BJ (cell line): Measurements from ENCODE around the gene P2RY2. TPM values are rescaled to one million over a fixed set of nuclear protein-coding genes. Genes with fewer than 3 reads are reported as not detected.

Experiments used
- CTCF ChIA-PET: fragments of 350-600 bp; formaldehyde crosslinking; extraction: SDS; loops from one replicate; lab custom pipeline; 2021; ENCODE audit warnings: antibody characterized with exemption, inconsistent platforms; lab: Yijun Ruan, JAX
- POLR2A ChIA-PET: fragments of 300-600 bp; sonication (Branson Sonifier 250); formaldehyde crosslinking; extraction: SDS; loops from one replicate; lab custom pipeline; 2021; ENCODE audit warnings: antibody characterized with exemption; lab: Charles Lee
- DNase-seq: peaks from one replicate; pipeline ENCODE4 v3.0.0-alpha.2; 2011; ENCODE audit warnings: low read depth
- H3K27me3 ChIP-seq: 2 replicates; pipeline ENCODE4 v1.6.0; 2011; ENCODE audit warnings: low read length; ENCODE audit not compliant: control insufficient read depth, insufficient read depth
- H3K36me3 ChIP-seq: 2 replicates; pipeline ENCODE4 v1.5.1; 2011; ENCODE audit warnings: low read length; ENCODE audit not compliant: control insufficient read depth, insufficient read depth
- H3K4me3 ChIP-seq: 2 replicates; pipeline ENCODE4 v1.5.1; 2011; ENCODE audit warnings: low read depth, mild to moderate bottlenecking, control low read depth, low read length
- polyA plus RNA-seq: library from polyadenylated mRNA; depleted of rRNA; stranded (reverse); fragments of >200 nt; gene quantifications from 2 replicates; pipeline ENCODE4 v1.2.3, GENCODE V29; 2011
- TF ChIP-seq, protein P1 (sequence below): IDR thresholded peaks from 2 replicates; pipeline ENCODE4 v1.5.1; 2011; ENCODE audit warnings: low read depth, mild to moderate bottlenecking, control low read depth, inconsistent platforms, low read length, moderate library complexity; ENCODE audit not compliant: insufficient read depth

Gene P2RY2
- polyA plus RNA-seq, 1 experiment = 0.15 TPM

DNA sequence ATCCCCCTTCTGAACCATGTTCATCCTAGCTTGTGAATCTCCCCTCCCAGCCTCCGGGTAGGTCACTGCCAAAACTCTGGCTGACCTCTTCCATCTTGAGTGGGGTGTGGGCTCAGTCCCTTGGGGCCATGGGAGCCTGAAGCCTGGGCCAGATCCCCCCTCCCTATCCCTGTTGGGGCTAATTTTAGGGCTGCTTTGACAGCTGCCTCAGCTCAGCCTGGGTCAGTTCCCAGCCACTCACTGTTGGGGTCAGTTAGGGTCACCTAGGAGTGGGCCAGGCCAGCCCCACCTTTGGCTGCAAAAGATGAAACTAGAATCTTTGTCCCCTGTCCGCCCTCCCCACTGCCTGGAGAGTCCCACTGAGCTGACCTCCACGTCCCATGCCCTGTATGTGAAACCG, 29.8 kb upstream of the P2RY2 start:
- H3K36me3 ChIP-seq = no peaks in the 10 kb centered on the region
- ChIA-PET CTCF (interaction anchor here (0.6 to 8.5 kb wide), 5 partner anchors 52 to 463 kb away, joined by 3 to 183 read pairs (median 3); no protein-coding TSS in a partner anchor), POLR2A (no interaction called here)
- no peak for DNase-seq
- TF ChIP-seq, protein P1, sequence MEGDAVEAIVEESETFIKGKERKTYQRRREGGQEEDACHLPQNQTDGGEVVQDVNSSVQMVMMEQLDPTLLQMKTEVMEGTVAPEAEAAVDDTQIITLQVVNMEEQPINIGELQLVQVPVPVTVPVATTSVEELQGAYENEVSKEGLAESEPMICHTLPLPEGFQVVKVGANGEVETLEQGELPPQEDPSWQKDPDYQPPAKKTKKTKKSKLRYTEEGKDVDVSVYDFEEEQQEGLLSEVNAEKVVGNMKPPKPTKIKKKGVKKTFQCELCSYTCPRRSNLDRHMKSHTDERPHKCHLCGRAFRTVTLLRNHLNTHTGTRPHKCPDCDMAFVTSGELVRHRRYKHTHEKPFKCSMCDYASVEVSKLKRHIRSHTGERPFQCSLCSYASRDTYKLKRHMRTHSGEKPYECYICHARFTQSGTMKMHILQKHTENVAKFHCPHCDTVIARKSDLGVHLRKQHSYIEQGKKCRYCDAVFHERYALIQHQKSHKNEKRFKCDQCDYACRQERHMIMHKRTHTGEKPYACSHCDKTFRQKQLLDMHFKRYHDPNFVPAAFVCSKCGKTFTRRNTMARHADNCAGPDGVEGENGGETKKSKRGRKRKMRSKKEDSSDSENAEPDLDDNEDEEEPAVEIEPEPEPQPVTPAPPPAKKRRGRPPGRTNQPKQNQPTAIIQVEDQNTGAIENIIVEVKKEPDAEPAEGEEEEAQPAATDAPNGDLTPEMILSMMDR = no peak
- no peaks in the 10 kb centered on the region for H3K27me3 ChIP-seq
- H3K4me3 ChIP-seq = no peak overlapping the region

DNA sequence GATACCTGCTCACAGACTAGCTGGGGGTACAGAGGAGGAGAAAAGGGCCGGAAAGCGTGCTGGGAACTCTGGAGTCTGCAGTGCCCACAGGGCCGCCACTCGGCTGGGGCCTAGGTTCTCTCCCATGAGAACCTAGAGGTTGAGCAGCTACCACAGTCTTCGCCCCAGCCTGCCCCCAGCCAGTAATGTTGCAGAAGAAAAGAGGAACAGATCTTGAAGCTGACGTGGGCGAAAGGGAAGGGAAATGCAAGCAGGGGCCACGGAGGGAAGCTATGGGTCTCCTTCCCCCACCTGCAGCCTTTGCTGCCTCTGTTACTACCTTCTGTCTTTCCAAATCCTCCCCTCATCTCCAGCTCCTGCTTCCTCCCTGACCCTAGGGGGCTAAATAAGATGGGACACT, 28.8 kb upstream of the P2RY2 start:
- DNase-seq = no peak
- no peak overlapping the region for H3K4me3 ChIP-seq
- no peaks in the 10 kb centered on the region for H3K36me3 ChIP-seq
- TF ChIP-seq, protein P1 = no peak
- ChIA-PET CTCF (interaction anchor here (1.0 to 8.5 kb wide), 2 partner anchors 25 to 102 kb away, joined by 3 to 183 read pairs; no protein-coding TSS in a partner anchor), POLR2A (no interaction called here)
- H3K27me3 ChIP-seq = no peaks in the 10 kb centered on the region

DNA sequence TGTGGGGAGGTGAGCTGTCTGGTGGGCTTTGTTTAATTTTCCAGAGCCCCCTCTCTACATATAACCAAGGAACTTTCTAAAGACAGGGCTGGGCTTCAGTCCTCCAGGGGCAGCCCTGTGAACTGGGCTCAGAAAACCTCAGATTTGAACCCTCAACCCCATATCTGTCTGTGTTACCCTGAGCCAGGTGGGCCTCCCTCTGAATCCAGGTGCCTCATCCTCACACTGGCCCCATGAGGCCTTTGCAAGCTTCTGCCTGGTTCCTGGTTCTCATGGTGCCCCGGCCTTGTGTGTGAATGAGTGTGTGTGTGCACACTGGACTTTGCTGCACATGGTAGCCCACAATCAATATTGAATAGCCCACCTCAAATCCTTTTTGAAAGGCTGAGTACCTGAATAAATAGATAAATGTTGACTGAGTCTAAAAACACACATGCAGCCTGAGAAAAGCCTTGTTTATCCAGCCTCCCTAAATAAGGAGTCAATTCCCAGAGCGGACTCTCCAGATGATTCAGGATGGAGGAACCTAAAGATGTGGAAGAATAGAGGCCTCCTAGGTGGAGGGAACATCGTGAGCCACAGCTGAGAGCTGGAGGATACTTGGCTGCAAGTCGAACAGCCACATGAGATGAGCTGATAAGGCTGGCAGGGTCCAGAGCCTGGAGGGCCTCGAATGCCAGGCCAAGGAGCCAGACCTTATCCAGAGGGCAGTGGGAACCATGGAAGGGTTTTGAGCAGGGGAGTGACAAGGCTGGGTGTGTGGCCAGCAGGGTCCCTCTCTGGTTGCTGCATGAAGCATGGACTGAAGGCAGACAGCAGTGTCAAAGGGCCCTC, 28.1 kb upstream of the P2RY2 start:
- TF ChIP-seq, protein P1 = no peak
- Histone ChIP-seq H3K36me3 (no peaks in the 10 kb centered on the region), H3K27me3 (no peaks in the 10 kb centered on the region), H3K4me3 (no peak overlapping the region)
- DNase-seq = no peak
- CTCF ChIA-PET = interaction anchor here (1.0 to 8.5 kb wide), 2 partner anchors 24 to 101 kb away, joined by 3 to 183 read pairs; no protein-coding TSS in a partner anchor
- POLR2A ChIA-PET = no interaction called here

DNA sequence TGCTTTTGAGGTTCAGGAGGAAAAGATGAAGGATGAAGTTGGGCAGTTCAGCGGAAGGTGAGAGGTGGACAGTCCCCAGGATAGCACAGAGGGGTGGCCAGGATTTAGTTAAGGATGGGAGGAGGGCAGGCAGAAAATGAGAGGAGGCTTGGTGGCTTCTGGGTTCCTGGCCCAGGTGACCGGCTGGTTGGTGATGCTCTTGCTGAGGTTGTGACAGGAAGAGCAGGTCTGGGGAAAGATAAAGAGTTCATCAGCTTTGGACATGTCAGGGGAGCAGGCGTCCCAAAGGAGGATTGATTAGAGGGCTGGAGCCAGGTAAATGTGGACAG, 27.6 kb upstream of the P2RY2 start:
- CTCF ChIA-PET = interaction anchor here (8.5 kb wide), 1 partner anchor 101 kb away, joined by 183 read pairs; no protein-coding TSS in a partner anchor
- TF ChIP-seq, protein P1 = no peak
- no peaks in the 10 kb centered on the region for H3K36me3 ChIP-seq
- no peak overlapping the region for H3K4me3 ChIP-seq
- no peak for DNase-seq
- H3K27me3 ChIP-seq = no peaks in the 10 kb centered on the region
- POLR2A ChIA-PET = no interaction called here

DNA sequence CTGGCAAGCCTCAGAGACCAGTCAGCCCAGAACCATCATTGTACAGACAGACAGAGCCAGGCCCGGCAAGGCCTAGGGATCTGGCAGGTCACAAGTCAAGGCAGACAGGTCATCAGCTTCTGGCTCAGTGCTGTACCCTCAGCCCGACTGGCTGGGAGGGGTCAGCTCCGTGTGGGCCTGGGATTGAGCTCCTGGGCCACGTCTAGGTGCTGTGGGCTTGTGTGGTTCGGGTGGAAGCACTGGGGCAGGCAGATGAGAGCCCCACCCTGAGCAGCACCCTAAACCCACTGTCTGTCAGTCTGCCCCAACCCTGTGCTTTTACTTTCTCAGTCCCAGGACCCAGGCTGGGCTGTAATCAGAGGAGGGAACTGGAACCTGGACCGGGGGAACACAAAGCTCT, 26.9 kb upstream of the P2RY2 start:
- Histone ChIP-seq H3K36me3 (no peaks in the 10 kb centered on the region), H3K4me3 (no peak overlapping the region), H3K27me3 (no peaks in the 10 kb centered on the region)
- TF ChIP-seq, protein P1 = no peak
- POLR2A ChIA-PET = interaction anchor here (0.6 kb wide), 1 partner anchor 417 kb away, joined by 5 read pairs; no protein-coding TSS in a partner anchor
- no peak for DNase-seq
- CTCF ChIA-PET = interaction anchor here (1.1 to 1.9 kb wide), 2 partner anchors 42 to 98 kb away, joined by 3 to 9 read pairs; no protein-coding TSS in a partner anchor
